ENCODE data around the gene NEK1.

The NEK1 gene

GRCh38 chr4:169397762-169398161, 214.6 kb downstream of the NEK1 start:
- no peak overlapping the region for H3K4me3 ChIP-seq (ENCODE audit: low read length)
- TF ChIP-seq, protein P1, sequence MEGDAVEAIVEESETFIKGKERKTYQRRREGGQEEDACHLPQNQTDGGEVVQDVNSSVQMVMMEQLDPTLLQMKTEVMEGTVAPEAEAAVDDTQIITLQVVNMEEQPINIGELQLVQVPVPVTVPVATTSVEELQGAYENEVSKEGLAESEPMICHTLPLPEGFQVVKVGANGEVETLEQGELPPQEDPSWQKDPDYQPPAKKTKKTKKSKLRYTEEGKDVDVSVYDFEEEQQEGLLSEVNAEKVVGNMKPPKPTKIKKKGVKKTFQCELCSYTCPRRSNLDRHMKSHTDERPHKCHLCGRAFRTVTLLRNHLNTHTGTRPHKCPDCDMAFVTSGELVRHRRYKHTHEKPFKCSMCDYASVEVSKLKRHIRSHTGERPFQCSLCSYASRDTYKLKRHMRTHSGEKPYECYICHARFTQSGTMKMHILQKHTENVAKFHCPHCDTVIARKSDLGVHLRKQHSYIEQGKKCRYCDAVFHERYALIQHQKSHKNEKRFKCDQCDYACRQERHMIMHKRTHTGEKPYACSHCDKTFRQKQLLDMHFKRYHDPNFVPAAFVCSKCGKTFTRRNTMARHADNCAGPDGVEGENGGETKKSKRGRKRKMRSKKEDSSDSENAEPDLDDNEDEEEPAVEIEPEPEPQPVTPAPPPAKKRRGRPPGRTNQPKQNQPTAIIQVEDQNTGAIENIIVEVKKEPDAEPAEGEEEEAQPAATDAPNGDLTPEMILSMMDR (conservative IDR thresholded peaks at IDR 0.05; ENCODE audit: low read depth, low read length) = no peak
- DNase-seq (ENCODE audit: low read depth) = no peak

DNA sequence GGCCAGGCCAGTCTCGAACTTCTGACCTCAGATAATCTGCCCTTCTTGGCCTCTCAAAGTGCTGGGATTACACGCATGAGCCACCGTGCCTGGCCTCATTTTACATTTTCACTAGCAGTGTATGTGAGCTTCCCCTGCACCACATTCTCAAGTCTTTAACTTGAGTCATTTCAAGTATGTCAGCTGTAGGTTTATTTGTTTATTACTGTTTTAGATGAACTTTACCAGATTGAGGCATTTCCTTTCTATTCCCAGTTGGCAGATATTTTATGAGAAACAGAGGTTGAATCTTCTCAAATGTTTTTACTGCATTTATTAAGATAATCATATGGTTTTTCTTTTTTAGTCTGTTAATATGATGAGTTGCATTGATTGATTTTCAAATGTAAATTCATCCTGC, 227.0 kb downstream of the NEK1 start:
- TF ChIP-seq, protein P1 (conservative IDR thresholded peaks at IDR 0.05; ENCODE audit: low read depth, low read length) = no peak
- DNase-seq (ENCODE audit: low read depth) = no peak
- H3K4me3 ChIP-seq (ENCODE audit: low read length) = no peak overlapping the region

DNA sequence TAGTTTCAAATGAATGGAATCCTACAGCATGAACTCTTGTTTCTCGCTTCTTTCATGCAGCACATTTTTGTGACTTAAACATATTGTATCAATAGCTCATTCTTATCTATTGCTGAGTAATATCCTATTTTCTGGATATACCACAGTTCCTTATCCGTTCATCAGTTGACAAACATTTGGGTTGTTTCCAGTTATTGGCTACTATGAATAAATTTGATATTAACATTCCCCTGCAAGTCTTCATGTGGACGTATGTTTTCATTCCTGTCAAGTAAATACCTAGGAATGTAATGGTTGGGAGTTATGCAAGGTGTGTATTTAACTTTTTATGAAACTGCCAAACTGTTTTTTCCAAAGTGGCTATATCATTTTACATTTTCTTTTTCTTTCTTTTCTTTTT, 227.6 kb downstream of the NEK1 start:
- DNase-seq (ENCODE audit: low read depth) = no peak
- TF ChIP-seq, protein P1 (conservative IDR thresholded peaks at IDR 0.05; ENCODE audit: low read depth, low read length) = no peak
- no peak overlapping the region for H3K4me3 ChIP-seq (ENCODE audit: low read length)

GRCh38 chr4:169383724-169384123, 228.7 kb downstream of the NEK1 start:
- no peak overlapping the region for H3K4me3 ChIP-seq (ENCODE audit: low read length)
- DNase-seq (ENCODE audit: low read depth) = peak; percentile 76
- TF ChIP-seq, protein P1 (conservative IDR thresholded peaks at IDR 0.05; ENCODE audit: low read depth, low read length) = no peak

DNA sequence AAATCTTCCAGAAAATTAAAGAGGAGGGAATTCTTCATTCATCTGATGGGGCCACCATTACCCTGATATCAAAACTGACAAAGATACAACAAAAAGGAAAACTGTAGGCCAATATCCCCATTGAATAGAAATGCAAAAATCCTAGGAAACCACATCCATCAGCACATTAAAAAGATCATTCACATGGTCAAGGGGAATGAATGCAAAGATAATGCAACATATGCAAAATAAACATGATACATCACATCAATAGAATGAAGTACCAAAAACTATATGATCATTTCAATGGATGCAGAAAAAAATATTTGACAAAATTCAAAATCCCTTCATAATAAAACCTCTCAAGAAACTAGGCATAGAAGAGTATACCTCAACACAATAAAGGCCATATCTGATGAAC, 232.7 kb downstream of the NEK1 start:
- H3K4me3 ChIP-seq (ENCODE audit: low read length) = no peak overlapping the region
- DNase-seq (ENCODE audit: low read depth) = no peak
- TF ChIP-seq, protein P1 (conservative IDR thresholded peaks at IDR 0.05; ENCODE audit: low read depth, low read length) = no peak

GRCh38 chr4:169377367-169377766, 235.0 kb downstream of the NEK1 start:
- TF ChIP-seq, protein P1 (conservative IDR thresholded peaks at IDR 0.05; ENCODE audit: low read depth, low read length) = no peak
- DNase-seq (ENCODE audit: low read depth) = no peak
- H3K4me3 ChIP-seq (ENCODE audit: low read length) = no peak overlapping the region

GRCh38 chr4:169376421-169376820, 236.0 kb downstream of the NEK1 start:
- TF ChIP-seq, protein P1 (conservative IDR thresholded peaks at IDR 0.05; ENCODE audit: low read depth, low read length) = no peak

More at GRCh38 chr4:169376421-169376820, 236.0 kb downstream of the NEK1 start:
- DNase-seq (ENCODE audit: low read depth) = no peak
- no peak overlapping the region for H3K4me3 ChIP-seq (ENCODE audit: low read length)

Data from retinal pigment epithelial cell (primary cell).